Activated T-cell treated with anti-CD3 and anti-CD28 coated beads, Interleukin-2, amount 50 U/mL, for 72 hours (primary cell): ENCODE measurements around the gene SFR1. TPM values are rescaled to one million over a fixed set of nuclear protein-coding genes. Genes with fewer than 3 reads are reported as not detected.
A peak's percentile ranks its signal among the peaks of the same experiment; 100 is the strongest.
"Not testable (repeated sequence)": the region's sequence is repeated elsewhere in the genome, so short reads cannot be mapped to it uniquely, and the experiment has no call there.

Experiments
- ATAC-seq, 2 donors: fragments of 150-1000 bp; cut with Tn5 transposase; replicated peaks in 1 of 2; 2 replicates each; pipeline ENCODE4 v1.10.0; 2021; ENCODE audit warnings: moderate library complexity in 2 of 2, mild to moderate bottlenecking in 1 of 2
- DNase-seq, 2 donors: peaks; one replicate each; pipeline ENCODE4 v3.0.0; 2021 to 2022; ENCODE audit warnings: mixed read lengths in 1 of 2
- H3K27ac Mint-ChIP-seq: one replicate; pipeline ENCODE4 v1.8.0; 2022; ENCODE audit warnings: mild to moderate bottlenecking, moderate library complexity, mixed read lengths
- H3K27me3 Mint-ChIP-seq: one replicate; pipeline ENCODE4 v1.8.0; 2022; ENCODE audit warnings: low read depth, mixed read lengths
- H3K36me3 Mint-ChIP-seq, 2 donors: one replicate each; pipeline ENCODE4 v1.8.0; 2022; ENCODE audit warnings: mixed read lengths in 2 of 2, mild to moderate bottlenecking in 1 of 2; ENCODE audit not compliant: insufficient read depth in 2 of 2
- H3K4me1 Mint-ChIP-seq: one replicate; pipeline ENCODE4 v1.8.0; 2022; ENCODE audit warnings: low read depth, mixed read lengths
- H3K4me3 Mint-ChIP-seq, 2 donors: one replicate each; pipeline ENCODE4 v1.8.0; 2022; ENCODE audit warnings: mild to moderate bottlenecking in 2 of 2, mixed read lengths in 2 of 2, moderate library complexity in 2 of 2
- H3K9me3 Mint-ChIP-seq, 2 donors: one replicate each; pipeline ENCODE4 v1.8.0; 2022; ENCODE audit warnings: mixed read lengths in 2 of 2
- total RNA-seq, 2 donors: library from RNA; stranded (reverse); gene quantifications; one replicate each; pipeline ENCODE4 v1.2.3, GENCODE V29; 2022

Gene SFR1
- total RNA-seq, 2 donors from 2014 or later = 16.0 to 16.3 TPM

DNA sequence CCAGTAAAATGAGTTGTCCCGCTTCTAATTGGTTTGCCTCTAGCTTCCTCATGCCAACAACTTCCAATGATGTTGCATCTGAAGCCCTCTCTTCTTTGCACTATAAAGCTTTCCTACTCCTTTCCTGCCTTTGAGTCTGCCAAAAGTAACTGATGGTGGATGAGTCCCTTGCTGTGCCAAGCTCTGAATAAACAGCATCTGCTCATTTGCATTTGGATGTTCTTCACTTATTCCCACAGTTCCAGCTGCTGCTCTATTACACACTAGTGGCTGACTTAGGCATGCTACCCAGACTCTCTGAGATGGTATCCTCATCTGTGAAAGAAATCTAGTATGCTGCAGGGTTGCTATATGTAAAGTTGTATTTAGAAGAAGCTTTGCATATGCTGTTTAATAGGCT lies 24.9 kb downstream of the SFR1 start:
- no peak for DNase-seq
- Mint-ChIP-seq H3K4me3 (no peak overlapping the region), H3K36me3 (peaks cover 1 to 4% of the 10 kb centered on the region in 2 donors), H3K27me3 (peaks cover 31% of the 10 kb centered on the region), H3K27ac (no peak overlapping the region), H3K4me1 (no peaks in the 10 kb centered on the region), H3K9me3 (peaks cover under 1 to 9% of the 10 kb centered on the region in 2 donors)
- ATAC-seq = no peak

DNA sequence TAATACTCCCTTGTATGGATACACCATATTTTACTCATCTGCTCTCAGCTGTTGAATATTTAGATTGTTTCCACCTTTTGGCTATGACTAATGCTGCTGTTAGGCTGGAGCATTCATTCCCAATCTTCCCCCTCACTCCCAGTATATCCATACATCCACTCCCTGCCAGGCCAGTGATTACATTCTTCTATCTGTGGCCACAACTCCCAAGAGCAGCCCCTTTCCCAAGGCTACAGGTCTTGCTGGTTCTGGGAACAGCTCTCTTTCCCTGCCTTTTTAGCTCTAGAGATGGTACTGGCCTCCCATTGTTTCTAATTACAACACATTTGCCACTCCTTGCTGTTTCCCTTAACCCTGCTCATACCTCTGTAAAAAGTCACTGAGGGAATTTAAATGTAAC lies 28.2 kb downstream of the SFR1 start:
- no peak for ATAC-seq
- peaks cover 6 to 14% of the 10 kb centered on the region in 2 donors for H3K9me3 Mint-ChIP-seq
- no peak overlapping the region for H3K4me3 Mint-ChIP-seq
- no peak overlapping the region for H3K27ac Mint-ChIP-seq
- peaks cover 18% of the 10 kb centered on the region for H3K27me3 Mint-ChIP-seq
- no peak for DNase-seq
- H3K4me1 Mint-ChIP-seq = no peaks in the 10 kb centered on the region
- peaks cover 6 to 9% of the 10 kb centered on the region in 2 donors for H3K36me3 Mint-ChIP-seq

DNA sequence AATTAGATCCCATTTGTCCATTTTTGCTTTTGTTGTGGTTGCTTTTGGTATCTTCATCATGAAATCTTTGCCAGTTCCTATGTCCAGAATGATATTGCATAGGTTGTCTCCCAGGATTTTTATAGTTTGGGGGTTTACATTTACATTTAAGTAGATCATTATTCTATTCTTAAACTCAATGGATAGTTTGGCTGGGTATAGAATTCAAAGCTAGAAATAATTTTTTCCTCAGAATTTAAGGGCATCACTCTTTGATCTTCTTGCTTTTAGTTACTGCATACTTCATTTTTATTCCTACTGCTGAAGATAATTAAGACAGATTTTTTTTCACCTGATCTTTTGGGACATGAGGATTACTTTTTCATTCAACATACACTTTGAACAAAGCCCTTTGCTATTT lies 29.8 kb downstream of the SFR1 start:
- Mint-ChIP-seq H3K4me3 (no peak overlapping the region), H3K27me3 (peaks cover 32% of the 10 kb centered on the region), H3K36me3 (peaks cover 6 to 9% of the 10 kb centered on the region in 2 donors), H3K9me3 (peaks cover 6 to 14% of the 10 kb centered on the region in 2 donors), H3K4me1 (no peaks in the 10 kb centered on the region), H3K27ac (no peak overlapping the region)
- DNase-seq = no peak
- no peak for ATAC-seq

DNA sequence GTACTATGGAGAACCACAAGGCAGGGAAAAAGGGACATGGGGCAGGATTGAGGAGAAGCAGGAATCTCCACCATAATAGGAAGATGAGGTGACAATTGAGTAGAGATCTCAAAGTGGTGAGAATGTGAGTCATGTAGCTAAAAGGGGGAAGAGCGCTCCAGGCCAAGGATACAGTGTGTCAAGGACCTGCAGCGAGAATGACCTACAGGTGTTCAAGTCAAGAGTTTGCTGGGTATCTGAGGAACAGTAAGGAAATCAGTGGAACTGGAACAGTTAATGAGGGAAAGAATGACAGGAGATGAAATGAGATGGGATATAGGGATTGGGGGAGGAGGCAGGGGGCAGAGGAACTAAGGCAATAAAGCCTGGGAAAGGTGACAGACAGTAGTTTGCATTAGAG lies 33.6 kb downstream of the SFR1 start:
- Mint-ChIP-seq H3K27me3 (peaks cover 25% of the 10 kb centered on the region), H3K4me1 (no peaks in the 10 kb centered on the region), H3K9me3 (peaks cover 6 to 13% of the 10 kb centered on the region in 2 donors), H3K4me3 (no peak overlapping the region), H3K36me3 (peaks cover 6 to 9% of the 10 kb centered on the region in 2 donors), H3K27ac (no peak overlapping the region)
- DNase-seq (no peak), ATAC-seq (no peak)

DNA sequence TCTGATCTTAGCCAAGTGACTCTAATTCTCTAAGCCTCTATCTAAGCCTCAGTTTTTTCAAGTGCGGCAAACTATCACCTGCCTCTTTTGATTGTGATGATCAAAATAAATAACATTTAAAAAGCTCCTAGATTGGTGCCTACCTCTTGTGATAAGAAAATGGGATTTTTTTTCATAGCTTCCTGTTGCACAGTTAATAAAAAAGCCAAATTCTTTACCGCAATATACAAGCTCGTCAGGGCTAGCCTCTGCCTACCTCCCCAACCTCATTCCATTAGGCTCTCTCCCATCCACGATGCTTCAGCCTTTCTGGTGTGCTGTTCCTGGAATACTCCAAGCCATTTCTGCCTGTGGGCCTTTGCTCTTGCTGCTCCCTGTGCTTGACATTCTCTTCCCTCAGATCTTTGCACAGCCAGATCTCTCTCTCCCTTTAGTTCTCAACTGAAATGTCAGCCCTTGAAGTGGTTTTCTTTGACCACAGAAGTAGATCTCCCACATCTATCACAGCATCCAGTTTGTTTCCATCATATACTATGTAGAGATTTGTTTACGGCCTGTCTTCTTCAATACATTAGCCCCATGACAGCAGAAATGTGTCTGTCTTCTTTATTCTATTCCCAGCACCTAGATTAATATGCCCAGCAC lies 48.8 kb downstream of the SFR1 start:
- peaks cover 18% of the 10 kb centered on the region for H3K4me1 Mint-ChIP-seq
- H3K27me3 Mint-ChIP-seq = peaks cover 40% of the 10 kb centered on the region
- H3K36me3 Mint-ChIP-seq = peaks cover 5 to 8% of the 10 kb centered on the region in 2 donors
- ATAC-seq (peak; percentile 28 to 47), DNase-seq (no peak)
- no peak overlapping the region for H3K4me3 Mint-ChIP-seq
- H3K27ac Mint-ChIP-seq = peak overlapping the region; percentile 1
- peaks cover 2 to 6% of the 10 kb centered on the region in 2 donors for H3K9me3 Mint-ChIP-seq

DNA sequence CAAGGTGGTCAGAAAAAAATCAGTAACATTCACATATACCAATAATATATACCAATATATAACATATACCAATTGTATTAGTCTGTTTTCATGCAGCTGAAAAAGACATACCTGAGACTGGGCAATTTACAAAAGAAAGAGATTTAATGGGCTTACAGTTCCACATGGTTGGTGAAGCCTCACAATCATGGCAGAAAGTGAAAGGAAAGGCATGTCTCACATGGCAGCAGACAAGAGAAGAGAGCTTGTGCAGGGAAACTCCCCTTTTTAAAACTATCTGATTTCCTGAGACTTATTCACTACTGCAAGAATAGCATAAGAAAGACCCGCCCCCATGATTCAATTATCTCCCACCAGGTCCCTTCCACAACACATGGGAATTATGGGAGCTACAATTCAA lies 52.2 kb downstream of the SFR1 start:
- ATAC-seq, DNase-seq, H3K4me3 Mint-ChIP-seq, H3K9me3 Mint-ChIP-seq, H3K36me3 Mint-ChIP-seq, H3K27ac Mint-ChIP-seq: not testable (repeated sequence)
- Mint-ChIP-seq H3K27me3 (peaks cover 23% of the 10 kb centered on the region), H3K4me1 (peaks cover 18% of the 10 kb centered on the region)

Other genes starting within 250 kb of the SFR1 start
- gene STN1, start 204.0 kb upstream of the SFR1 start, total RNA-seq = 10 to 100 TPM; 52.0 to 57.7 TPM
- 10 to 100 TPM; 22.5 to 25.1 TPM for gene SLK, start 155.0 kb upstream of the SFR1 start, total RNA-seq
- gene COL17A1, start 36.3 kb upstream of the SFR1 start, total RNA-seq = not detected
- under 1 TPM; 0.21 to 0.31 TPM for gene CFAP43, start 110.2 kb downstream of the SFR1 start, total RNA-seq
- gene GSTO1, start 132.7 kb downstream of the SFR1 start, total RNA-seq = 100 to 1,000 TPM; 113 to 117 TPM
- 1 to 10 TPM; 6.8 to 9.5 TPM for gene GSTO2, start 147.0 kb downstream of the SFR1 start, total RNA-seq
- gene ITPRIP, start 216.3 kb downstream of the SFR1 start, total RNA-seq = 10 to 100 TPM; 27.8 to 29.7 TPM
- gene CFAP58, start 231.7 kb downstream of the SFR1 start, total RNA-seq = 1 to 10 TPM in 1 of 2 donors, under 1 TPM in 1; 0.72 to 1.1 TPM